Amniotic epithelial cell (primary cell): Measurements from ENCODE around the gene ANKS4B.
"Not testable (repeated sequence)": the region's sequence is repeated elsewhere in the genome, so short reads cannot be mapped to it uniquely, and the experiment has no call there.

Experiments used
- DNase-seq: peaks from one replicate; pipeline ENCODE4 v3.0.0-alpha.2; 2010; ENCODE audit warnings: low read depth

The ANKS4B gene, protein sequence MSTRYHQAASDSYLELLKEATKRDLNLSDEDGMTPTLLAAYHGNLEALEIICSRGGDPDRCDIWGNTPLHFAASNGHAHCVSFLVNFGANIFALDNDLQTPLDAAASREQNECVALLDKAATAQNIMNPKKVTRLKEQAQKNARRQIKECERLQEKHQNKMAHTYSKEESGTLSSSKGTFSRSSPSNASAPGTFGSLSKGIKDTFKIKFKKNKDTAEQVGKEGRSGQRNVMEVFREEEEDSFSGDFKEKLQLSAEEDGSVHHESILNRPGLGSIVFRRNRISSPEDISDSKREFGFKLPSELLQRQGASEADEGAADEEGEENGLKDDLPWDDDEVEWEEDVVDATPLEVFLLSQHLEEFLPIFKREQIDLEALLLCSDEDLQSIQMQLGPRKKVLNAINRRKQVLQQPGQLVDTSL

DNA sequence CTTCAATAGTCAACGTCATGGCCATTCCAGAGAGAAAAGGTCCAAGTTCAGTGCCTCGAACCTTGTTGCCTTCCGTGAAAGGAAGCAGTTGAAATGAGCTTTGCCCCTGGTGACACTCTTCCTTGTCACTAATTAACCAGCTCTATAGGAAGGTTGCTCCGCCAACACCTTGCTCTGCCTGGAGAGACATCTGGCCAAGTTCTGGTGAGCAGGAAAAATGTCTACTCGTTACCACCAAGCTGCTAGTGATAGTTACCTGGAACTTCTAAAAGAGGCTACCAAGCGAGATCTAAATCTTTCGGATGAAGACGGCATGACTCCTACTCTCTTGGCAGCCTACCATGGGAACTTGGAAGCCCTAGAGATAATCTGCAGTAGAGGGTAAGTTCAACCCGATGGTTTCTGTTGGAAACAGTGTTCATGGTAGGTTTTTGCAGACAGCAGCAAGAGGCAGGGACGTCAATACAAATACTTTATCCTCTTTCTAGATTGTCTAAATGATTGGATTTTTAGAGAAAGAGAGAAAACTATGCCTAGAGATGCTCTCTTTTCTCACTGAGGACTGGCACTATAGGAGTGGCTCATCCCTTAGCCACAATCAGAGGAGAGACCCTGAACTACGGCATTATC, at the start of gene ANKS4B:
Gene ANKS4B (plus strand): TSS at position 179 of the 630 bp plus-strand sequence. CDS start 39 bp downstream, at position 218.
- no peak for DNase-seq

DNA sequence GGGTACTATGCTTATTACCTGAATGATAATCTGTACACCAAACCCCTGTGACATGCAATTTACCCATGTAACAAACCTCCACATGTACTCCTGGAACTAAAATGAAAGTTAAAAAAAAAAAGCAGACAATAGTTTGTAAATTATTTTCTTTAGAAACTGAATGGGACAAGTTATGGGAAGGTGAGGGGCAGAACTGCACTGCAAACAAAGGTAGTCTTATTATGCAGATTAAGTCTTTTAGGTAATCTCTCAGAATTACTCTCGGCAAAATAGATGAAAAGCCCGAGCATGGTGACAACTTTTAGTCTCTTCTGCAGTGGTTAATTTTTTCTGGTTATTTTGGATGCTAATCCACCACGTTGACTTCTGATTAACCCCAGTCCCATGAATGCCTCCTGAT, 49.5 kb upstream of the ANKS4B start:
- no peak for DNase-seq

DNA sequence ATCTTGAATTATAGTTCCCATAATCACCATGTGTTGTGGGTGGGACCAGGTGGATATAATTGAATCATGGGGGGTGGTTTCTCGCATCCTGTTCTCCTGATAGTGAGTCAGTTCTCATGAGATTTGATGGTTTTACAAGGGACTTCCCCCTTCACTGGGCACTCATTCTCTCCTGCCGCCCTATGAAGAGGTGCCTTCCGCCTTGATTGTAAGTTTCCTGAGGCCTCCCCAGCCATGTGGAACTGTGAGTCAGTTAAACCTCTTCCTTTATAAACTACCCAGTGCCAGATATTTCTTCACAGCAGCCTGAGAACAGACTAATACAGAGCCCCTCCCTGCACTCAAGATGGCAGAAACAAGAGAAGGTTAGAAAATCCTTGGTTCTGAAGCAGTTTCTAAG, 48.7 kb upstream of the ANKS4B start:
- peak; percentile 8 for DNase-seq

DNA sequence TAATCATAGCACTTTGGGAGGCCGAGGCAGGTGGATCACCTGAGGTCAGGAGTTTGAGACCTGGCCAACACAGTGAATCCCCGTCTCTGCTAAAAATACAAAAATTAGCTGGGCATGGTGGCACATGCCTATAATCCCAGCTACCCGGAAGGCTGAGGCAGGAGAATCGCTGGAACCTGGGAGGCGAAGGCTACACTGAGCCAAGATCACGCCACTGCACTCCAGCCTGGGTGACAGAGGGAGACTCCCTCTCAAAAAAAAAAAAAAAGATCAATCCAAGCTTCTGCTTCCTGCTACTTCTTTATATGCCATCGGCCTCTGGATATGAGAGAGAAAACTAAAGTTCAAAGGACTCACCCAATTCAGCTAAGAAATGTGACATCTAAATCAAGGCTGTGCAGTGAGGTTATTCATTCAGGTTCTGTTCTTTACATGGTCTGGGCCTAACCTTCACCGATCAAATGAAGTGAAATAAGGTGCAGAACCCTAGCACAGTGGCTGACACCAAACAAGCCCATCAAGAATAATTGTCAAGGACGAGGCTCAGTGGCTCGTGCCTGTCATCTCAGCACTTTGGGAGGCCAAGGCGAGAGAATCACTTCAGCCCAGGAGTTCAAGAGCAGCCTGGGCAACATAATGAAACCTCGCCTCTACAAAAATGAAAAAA, 47.7 kb upstream of the ANKS4B start:
- DNase-seq, result no peak

DNA sequence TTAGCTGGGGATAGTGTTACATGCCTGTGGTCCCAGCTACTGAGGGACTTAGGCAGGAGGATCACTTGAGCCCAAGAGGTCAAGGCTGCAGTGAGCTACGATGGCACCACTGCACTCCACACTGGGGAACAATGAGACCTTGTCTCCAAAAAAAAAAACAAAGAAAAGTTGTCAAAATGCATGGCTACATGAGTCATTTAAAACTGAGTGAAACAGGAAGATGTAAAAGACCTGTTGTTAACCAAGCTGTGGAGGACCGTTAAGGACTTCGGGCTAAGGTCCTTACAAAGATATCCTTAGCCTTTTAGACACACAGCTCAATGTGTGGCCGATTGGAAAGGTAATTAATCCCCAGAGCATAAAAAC, 47.2 kb upstream of the ANKS4B start:
- DNase-seq, result no peak

DNA sequence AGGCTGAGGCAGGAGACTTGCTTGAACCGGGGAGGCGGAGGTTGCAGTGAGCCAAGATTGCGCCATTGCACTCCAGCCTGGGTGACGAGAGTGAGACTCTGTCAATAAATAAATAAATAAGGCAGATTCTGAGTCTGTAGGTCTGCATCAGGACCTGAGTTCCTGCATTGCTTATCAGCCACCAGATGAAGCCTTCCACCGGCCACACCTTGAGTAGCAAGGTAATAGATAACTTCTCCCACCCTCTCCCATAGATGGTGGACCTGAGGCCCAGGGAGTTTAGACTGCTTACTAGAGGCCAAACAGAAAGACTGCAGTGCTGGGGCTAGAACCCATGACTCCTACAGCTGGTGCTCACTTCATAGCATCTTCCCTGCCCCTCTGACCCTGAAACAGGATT, 44.2 kb upstream of the ANKS4B start:
- no peak for DNase-seq

DNA sequence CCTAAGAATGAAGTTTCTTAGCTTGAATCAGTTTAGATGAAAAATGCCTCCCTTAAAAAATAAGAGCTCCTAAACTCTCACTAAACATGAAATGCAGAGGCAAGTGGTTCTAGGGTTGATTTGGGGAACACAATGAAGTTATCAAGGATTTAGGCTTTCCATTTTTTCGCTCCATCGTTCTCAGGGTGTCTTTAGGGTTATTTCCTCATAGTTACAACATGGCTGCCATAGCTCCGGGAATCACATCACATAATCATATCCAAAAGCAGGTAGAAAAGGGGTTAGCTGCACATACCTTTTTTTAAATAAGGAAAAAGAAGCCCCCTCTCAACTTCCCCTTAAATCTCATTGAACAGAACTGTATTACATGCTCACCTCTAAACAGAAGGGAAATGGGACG, 43.5 kb upstream of the ANKS4B start:
- DNase-seq, result no peak

DNA sequence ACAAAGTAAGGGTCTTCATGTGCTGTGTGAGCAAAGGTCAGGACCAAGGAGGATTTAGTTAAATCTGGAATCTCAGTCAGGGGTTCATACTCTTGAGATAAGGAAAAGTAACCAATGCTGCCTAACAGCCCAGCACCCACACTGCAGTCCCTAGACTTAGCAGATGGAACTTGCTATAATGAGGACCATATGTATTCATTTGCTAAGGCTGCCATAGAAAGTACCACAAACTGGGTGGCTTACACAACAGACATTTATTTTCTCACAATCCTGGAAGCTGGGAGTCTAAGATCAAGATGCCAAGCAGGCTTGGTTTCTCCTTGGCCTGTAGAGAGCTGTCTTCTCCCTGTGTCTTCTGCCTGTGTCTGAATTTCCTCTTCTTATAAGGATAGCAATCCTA, 42.9 kb upstream of the ANKS4B start:
- DNase-seq, result no peak

DNA sequence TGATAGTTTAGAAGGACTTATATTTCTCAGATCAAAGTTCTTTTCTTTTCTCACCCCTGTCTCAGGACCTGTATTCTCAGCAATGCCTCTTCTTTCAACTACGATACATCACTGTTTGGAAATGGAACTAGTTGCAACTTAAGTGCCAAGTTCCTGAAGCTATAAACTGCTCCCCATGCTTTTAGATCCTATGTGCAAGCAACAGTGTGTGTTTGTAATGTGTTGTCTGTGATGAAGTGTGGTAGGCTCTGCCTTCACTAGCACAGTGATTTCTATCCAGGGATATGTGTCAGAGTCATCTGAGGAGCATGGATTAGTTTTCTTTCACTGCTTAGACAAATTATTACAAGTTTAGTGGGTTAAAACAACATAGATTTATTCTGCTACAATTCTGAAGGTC, 40.5 kb upstream of the ANKS4B start:
- DNase-seq, result no peak

DNA sequence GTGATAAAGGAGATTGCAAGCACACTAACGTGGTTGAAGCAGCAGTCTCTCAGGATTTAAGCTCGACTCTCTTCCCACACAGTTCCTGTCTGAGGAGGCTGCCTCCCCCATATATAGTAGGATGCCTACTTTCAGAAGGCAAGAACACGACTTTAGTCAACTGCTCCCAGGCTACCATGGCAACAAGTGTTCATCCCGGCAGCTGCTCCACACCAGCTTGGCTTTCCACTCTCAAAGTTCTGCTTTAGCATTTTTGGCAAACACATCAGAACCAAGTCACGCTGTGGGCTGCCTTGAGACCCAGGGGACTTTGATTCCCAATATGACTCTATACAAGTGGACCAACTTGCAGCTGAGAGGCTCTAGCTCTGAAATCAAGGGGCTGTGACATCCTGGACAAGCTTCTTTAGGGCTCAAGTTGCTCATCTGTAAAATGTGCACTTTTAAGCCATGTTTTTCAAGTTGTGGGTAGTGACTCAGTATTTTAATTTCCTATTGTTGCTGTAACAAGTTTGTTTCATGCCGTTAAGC, 38.7 kb upstream of the ANKS4B start:
- no peak for DNase-seq

DNA sequence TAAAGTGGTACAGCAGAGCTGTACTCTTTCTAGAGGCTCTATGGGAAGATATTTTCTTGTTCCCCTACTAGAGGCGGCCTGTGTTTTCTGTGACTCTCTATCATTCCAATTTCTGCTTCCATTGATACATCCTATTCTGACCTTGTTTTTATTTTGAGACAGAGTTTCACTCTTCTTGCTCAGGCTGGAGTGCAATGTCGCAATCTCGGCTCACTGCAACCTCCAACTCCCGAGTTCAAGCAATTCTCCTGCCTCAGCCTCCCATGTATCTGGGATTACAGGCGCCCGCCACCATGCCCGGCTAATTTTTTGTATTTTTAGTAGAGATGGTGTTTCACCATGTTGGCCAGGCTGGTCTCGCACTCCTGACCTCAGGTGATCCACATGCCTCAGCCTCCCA, 38.2 kb upstream of the ANKS4B start:
- not testable (repeated sequence) for DNase-seq

DNA sequence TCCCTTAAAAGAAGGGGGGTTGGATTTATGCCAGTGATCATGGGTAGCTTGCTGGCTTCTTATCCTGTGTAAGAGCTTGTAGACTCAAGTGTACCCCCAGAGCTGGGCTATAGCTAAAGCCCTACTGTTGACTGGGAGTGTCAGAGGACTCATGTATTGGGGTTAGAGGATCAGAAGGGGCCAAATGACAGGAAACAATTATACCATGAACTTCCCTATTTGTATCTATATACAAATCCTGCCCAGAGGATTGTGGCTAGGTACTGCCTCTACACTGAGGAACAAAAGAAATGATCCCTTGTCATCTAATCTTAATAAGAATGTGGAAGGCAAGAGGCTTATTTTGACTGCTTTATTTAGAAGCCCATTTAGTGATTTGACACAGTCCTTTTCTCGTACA, 36.4 kb upstream of the ANKS4B start:
- DNase-seq, result no peak

DNA sequence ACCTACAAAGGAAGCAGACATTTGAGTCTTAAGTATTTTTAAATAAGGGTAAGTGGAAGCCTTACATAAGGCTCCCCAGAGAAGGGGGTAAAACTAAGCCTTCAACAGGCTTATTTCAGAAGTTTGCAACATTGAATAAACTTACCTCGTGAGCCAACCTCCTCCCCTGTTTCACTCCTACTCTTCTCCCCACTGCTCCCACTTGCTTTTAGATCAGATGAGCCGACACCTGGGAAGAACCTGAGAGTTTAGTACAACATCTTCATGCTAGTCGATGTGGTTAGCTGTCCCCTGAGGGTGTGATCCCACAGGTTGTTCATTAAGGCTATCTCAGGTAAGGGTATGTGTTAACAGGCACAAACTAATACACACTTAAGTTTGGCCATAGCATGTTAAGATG, 35.9 kb upstream of the ANKS4B start:
- no peak for DNase-seq

DNA sequence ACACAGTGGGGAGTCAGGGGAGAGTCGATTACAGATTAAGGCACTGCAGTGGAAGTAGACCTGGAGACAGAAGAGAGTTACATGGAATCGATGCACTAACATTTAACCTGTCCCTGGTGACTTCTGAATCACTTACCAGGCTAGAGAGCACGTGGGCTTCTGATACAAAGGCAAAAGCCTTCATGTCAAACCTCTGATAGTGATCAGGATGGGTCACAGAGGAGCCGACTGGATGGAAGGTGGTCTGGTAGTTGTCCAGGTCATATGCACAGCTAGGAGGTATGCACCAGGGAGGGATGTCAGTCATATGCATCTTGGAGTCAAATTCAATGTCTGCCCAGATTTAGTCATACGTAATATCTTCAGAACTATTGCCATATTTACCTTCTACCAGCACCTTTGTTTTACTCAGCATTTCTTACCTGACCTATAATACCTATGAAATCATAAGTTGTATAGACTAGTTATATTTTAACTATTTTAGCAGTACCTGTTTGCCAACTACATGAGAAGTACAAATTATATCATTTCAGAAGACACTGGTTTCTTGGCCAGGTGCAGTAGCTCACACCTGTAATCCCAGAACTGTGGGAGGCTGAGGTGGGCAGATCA, 33.8 kb upstream of the ANKS4B start:
- no peak for DNase-seq

DNA sequence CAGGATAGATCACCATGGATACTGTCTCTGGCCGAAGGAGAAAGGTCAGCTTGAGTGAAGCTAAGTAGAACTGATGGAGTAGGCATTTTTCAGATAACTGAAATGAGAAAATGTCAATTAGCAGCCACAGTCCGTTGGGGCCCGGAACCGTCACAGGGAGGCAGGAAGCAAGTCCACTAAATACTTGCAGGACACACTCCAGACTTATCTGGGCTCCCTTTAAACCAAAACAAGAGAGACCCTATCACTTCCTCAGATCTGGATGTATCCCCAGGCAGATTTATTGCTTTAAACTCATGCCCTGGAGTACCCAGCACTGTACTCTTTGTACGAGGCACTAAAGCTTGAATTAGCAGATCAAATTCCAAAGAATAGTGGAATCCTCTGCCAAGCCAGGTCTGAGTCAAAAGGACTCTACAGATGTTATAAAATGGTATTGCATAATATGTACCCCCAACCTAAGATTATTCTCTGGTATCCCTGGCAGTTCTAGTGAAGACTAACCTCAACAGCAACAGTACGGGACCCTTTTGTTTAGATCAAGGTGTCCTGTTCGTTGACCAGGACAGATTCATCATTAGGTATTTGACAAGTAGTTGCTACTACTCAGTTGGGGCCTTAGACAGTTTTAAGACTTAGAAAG, 30.2 kb upstream of the ANKS4B start:
- no peak for DNase-seq

DNA sequence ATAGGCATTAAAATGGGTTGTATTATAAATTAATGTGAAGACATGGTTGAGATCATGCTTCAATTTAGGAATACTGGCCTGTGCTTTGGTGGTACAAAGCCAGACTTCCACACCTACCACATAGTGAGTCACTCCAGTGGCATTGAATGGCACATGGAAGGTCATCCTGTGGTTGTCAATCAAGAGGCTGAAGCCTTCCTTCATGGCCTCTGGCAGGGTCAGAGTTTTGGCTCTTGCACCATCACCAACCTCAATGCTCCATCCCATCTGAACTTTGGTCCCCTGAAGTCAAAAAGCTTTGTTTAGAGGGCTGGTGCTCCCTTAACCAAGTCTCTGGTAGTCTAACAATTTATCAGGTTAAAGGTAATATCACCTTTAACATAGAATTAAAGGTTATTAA, 28.2 kb upstream of the ANKS4B start:
- no peak for DNase-seq

DNA sequence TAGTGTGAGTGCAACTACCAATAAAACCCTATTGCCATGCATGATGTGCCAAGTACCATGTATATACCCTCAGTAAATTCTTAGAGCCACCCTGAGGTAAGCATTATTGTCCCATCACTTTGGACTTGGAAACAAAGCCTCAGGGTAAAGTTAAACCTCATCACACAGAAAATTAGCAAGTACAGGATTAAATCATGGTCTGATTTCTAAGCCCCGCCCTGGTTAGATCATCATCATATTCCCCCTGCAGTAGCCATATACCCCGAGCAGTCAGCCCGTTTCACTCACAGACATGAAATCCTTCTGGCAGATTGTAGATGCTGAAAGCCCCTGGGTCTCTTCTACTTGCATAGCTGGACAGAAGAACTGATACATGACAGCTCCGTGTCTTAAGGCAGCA, 26.9 kb upstream of the ANKS4B start:
- DNase-seq, result no peak

DNA sequence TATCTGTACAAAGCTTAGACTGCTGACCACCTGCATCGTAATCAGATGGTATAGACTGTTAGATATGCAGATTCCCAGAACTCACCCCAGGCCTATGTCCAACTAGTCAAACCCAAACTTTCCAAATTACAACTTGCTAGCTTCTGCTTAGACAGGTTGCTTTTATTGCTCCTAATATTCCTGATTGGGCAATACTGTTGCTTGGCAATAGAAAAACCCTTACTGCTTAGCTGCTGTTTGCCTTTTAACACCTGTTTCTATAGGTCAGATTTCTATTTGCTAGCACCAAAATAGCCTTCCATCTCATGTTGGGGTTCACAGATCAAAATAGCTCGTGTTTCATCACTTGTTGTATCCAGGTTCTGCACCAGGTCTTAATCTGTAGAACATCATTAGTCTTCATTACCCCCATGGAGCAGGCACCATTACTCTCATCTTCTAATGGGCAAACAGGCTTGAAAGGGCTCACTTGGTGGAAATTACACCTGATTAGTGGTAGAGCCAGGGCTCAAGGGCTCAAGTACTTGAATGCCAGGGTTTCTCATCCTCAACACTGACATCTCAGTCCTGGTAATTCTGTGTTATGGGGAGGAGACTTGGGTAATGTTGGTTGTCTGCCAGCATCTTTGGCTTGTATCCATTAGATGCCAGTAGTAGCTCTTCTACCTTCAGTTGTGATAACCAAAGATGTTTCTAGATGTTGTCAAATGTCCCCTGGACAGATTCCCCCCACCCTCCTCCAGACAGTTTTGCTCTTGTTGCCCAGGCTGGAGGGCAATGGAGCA, 24.9 kb upstream of the ANKS4B start:
- no peak for DNase-seq

DNA sequence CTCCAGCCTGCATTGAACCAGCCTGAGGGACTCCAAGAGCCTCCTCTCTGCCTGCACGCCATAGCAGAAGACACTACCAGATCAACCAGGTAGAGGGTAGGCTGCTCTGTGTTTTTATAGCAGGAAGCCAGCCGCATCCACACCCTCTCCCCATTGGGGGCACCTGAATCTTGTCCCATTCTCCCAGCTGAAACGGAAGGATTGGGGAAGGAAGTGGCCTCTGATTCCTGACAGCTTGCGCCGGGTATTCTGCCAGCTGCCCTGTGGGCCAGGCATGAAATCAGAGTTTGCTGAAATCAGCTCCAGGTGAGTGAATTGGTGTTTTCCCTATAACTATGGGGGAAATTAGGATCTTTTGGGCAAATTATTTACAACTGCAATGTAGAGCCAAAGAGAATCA, 22.0 kb upstream of the ANKS4B start, which contains the start of gene ZP2:
Gene ZP2 (minus strand): TSS at position 89 of the 400 bp plus-strand sequence. CDS start 27 bp downstream, at position 62.
- no peak for DNase-seq

DNA sequence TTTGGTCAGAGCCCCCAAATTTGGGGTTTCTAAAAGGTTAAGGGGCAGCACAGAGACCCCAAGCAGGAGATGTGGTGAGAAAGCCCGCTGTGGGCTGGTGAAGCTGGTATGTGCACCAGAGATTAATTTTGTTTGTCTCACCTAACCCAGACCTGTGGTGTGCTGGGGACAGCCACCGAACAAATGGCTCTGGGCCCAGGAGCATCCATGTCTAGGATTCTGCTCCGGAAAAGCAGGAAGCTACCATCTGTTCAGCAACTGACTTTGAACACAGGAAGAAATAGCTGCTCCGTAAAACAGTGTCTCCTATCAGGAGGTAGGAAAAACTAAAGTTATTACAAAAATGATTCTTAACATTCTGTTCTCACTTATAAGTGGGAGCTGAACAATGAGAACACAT, 19.4 kb upstream of the ANKS4B start:
- DNase-seq, result no peak

DNA sequence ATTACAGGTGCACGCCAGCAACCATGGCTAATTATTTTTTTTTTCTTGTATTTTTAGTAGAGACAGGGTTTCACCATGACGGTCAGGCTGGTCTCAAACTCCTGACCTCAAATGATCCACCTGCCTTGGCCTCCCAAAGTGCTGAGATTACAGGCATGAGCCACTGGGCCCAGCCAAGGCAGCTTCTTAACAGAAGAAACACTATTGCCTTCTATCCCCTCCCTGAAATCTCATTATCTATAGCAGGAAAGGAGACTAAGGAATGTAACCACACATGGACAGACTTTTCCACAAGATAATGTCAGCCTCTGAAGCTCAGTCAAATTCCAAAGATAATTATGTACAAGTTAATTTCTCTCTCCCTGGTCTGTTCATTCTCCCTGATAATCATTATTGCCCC, 16.4 kb upstream of the ANKS4B start:
- no peak for DNase-seq
